ENCODE measurements around the gene ADGRB3. TPM values are rescaled to one million over a fixed set of nuclear protein-coding genes. Genes with fewer than 3 reads are reported as not detected.
"Not testable (repeated sequence)": the region's sequence is repeated elsewhere in the genome, so short reads cannot be mapped to it uniquely, and the experiment has no call there.

The ADGRB3 gene
- total RNA-seq, 1 donor from 2014 or later = 1.5 TPM

GRCh38 chr6:69422475-69422874, 787.4 kb downstream of the ADGRB3 start:
- H3K9me3 ChIP-seq (replicated peaks) = no peaks in the 10 kb centered on the region
- no peak for TF ChIP-seq CTCF (IDR thresholded peaks at IDR 0.05; ENCODE audit: borderline replicate concordance)
- H3K27ac ChIP-seq (replicated peaks) = no peak overlapping the region
- no peaks in the 10 kb centered on the region for H3K27me3 ChIP-seq (ENCODE audit: low read depth)
- DNase-seq = no peak
- intact Hi-C loops (cut with micrococcal nuclease) = no loop called here
- H3K36me3 ChIP-seq = no peaks in the 10 kb centered on the region
- no peaks in the 10 kb centered on the region for H3K4me1 ChIP-seq
- H3K4me3 ChIP-seq = no peak overlapping the region

GRCh38 chr6:69423785-69424184, 788.7 kb downstream of the ADGRB3 start:
- Histone ChIP-seq H3K27ac (replicated peaks) (no peak overlapping the region), H3K36me3 (no peaks in the 10 kb centered on the region), H3K4me1 (no peaks in the 10 kb centered on the region), H3K9me3 (replicated peaks) (no peaks in the 10 kb centered on the region), H3K4me3 (no peak overlapping the region), H3K27me3 (ENCODE audit: low read depth) (no peaks in the 10 kb centered on the region)
- no peak for TF ChIP-seq CTCF (IDR thresholded peaks at IDR 0.05; ENCODE audit: borderline replicate concordance)
- intact Hi-C loops (cut with micrococcal nuclease) = no loop called here
- DNase-seq = no peak

- Histone ChIP-seq H3K27ac (replicated peaks) (no peak overlapping the region), H3K4me1 (no peaks in the 10 kb centered on the region), H3K9me3 (replicated peaks) (no peaks in the 10 kb centered on the region), H3K4me3 (no peak overlapping the region), H3K27me3 (ENCODE audit: low read depth) (no peaks in the 10 kb centered on the region), H3K36me3 (no peaks in the 10 kb centered on the region)
- no peak for TF ChIP-seq CTCF (IDR thresholded peaks at IDR 0.05; ENCODE audit: borderline replicate concordance)
- intact Hi-C loops (cut with micrococcal nuclease) = no loop called here
- no peak for DNase-seq
Observed at GRCh38 chr6:69424581-69424980, 789.5 kb downstream of the ADGRB3 start.

GRCh38 chr6:69427882-69428281, 792.8 kb downstream of the ADGRB3 start:
- Histone ChIP-seq H3K4me1 (no peaks in the 10 kb centered on the region), H3K4me3 (no peak overlapping the region), H3K36me3 (no peaks in the 10 kb centered on the region), H3K27ac (replicated peaks) (no peak overlapping the region), H3K9me3 (replicated peaks) (no peaks in the 10 kb centered on the region), H3K27me3 (ENCODE audit: low read depth) (no peaks in the 10 kb centered on the region)
- DNase-seq = no peak
- intact Hi-C loops (cut with micrococcal nuclease) = no loop called here
- TF ChIP-seq CTCF (IDR thresholded peaks at IDR 0.05; ENCODE audit: borderline replicate concordance) = no peak

GRCh38 chr6:69432168-69432567, 797.1 kb downstream of the ADGRB3 start:
- H3K4me1 ChIP-seq; H3K36me3 ChIP-seq; H3K4me3 ChIP-seq; intact Hi-C loops (cut with micrococcal nuclease); H3K27ac ChIP-seq (replicated peaks); H3K9me3 ChIP-seq (replicated peaks); H3K27me3 ChIP-seq (ENCODE audit: low read depth); DNase-seq: not testable (repeated sequence)

- H3K36me3 ChIP-seq; H3K4me3 ChIP-seq; H3K27me3 ChIP-seq (ENCODE audit: low read depth); H3K9me3 ChIP-seq (replicated peaks); H3K27ac ChIP-seq (replicated peaks); H3K4me1 ChIP-seq; DNase-seq; intact Hi-C loops (cut with micrococcal nuclease): not testable (repeated sequence)
Observed at GRCh38 chr6:69433116-69433515, 798.0 kb downstream of the ADGRB3 start.

- intact Hi-C loops (cut with micrococcal nuclease) = no loop called here
- no peak for DNase-seq
- no peak for TF ChIP-seq CTCF (IDR thresholded peaks at IDR 0.05; ENCODE audit: borderline replicate concordance)
- Histone ChIP-seq H3K36me3 (no peaks in the 10 kb centered on the region), H3K27ac (replicated peaks) (no peak overlapping the region), H3K27me3 (ENCODE audit: low read depth) (no peaks in the 10 kb centered on the region), H3K9me3 (replicated peaks) (no peaks in the 10 kb centered on the region), H3K4me3 (no peak overlapping the region), H3K4me1 (no peaks in the 10 kb centered on the region)
Observed at GRCh38 chr6:69438113-69438512, 803.0 kb downstream of the ADGRB3 start.
